ENCODE measurements around the gene CD99L2.

Gene CD99L2

DNA sequence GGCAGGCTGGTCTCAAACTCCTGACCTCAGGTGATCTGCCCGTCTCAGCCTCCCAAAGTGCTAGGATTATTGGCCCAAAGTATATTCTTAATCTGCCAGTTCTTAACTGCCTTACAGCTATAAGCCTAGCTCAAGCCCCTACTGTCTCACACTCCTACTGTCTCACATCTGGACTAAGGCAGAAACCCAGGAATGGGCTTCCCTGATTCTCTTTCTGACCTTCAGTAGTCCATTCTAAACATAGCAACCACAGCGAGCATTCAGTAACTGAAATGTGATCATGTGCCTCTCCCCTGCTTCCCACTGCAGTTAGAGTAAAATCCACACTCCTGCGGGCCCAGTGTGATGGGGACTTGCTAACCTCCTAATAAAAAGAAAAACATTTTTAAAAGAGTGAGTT lies 146.3 kb downstream of the CD99L2 start:
- H2BK5ac ChIP-seq (ENCODE audit: low read length) = no peak overlapping the region
- H2BK15ac ChIP-seq (replicated peaks; ENCODE audit: low read depth) = no peak overlapping the region
- no peaks in the 10 kb centered on the region for H3K4me1 ChIP-seq (ENCODE audit: control insufficient read depth, low read depth, low read length)
- H3K27me3 ChIP-seq (ENCODE audit: insufficient read depth, low read length, poor library complexity) = no peaks in the 10 kb centered on the region
- no peak overlapping the region for H3K23ac ChIP-seq (ENCODE audit: low read length)
- H4K5ac ChIP-seq (ENCODE audit: low read length) = no peak overlapping the region
- no peak overlapping the region for H3K4ac ChIP-seq (ENCODE audit: low read depth, low read length)
- H3K18ac ChIP-seq (ENCODE audit: low read length) = no peak overlapping the region
- no peaks in the 10 kb centered on the region for H3K79me1 ChIP-seq (ENCODE audit: low read length)
- no peaks in the 10 kb centered on the region for H3K79me2 ChIP-seq (ENCODE audit: control insufficient read depth, insufficient read depth, low read length)
- no peaks in the 10 kb centered on the region for H3K36me3 ChIP-seq (ENCODE audit: control insufficient read depth, insufficient read depth, low read length)
- no peak overlapping the region for H2BK120ac ChIP-seq (ENCODE audit: low read depth, low read length)
- no peak overlapping the region for H3K27ac ChIP-seq (ENCODE audit: low read depth, low read length)
- no peak overlapping the region for H2AK5ac ChIP-seq (ENCODE audit: low read length)
- H3K4me2 ChIP-seq (ENCODE audit: low read length) = no peak overlapping the region
- H3K4me3 ChIP-seq (ENCODE audit: low read length) = no peak overlapping the region
- WGBS (ENCODE audit: extremely low coverage, insufficient coverage, low lambda C conversion rate) = no CpG with 5 or more reads among the region's 3 CpGs
- no peak overlapping the region for H3K9ac ChIP-seq (ENCODE audit: low read length)
- no peak overlapping the region for H3K56ac ChIP-seq (ENCODE audit: low read length)
- no peak for DNase-seq
- H4K8ac ChIP-seq (ENCODE audit: low read depth, low read length) = no peak overlapping the region

DNA sequence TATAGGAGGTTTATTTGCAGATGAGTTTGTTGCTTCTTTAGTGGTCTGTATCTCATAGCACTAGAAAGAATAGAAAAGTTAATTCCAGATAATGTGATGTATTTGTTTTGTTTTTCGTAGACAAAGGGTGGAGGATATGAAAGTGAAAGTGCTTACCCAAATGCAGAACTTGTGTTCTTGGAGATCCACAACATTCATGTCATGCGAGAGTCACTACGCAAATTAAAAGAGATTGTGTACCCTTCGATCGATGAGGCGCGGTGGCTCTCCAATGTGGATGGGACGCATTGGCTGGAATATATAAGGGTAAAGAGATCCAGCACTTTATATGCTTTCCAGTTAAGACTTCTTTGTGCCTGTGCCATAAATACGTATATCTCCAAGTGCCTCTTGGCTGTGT lies 162.0 kb downstream of the CD99L2 start:
- H3K4ac ChIP-seq (ENCODE audit: low read depth, low read length) = no peak overlapping the region
- no peak overlapping the region for H4K5ac ChIP-seq (ENCODE audit: low read length)
- no peak overlapping the region for H3K23ac ChIP-seq (ENCODE audit: low read length)
- no peak overlapping the region for H2AK5ac ChIP-seq (ENCODE audit: low read length)
- WGBS (ENCODE audit: extremely low coverage, insufficient coverage, low lambda C conversion rate) = no CpG with 5 or more reads among the region's 9 CpGs
- H2BK15ac ChIP-seq (replicated peaks; ENCODE audit: low read depth) = no peak overlapping the region
- no peaks in the 10 kb centered on the region for H3K4me1 ChIP-seq (ENCODE audit: control insufficient read depth, low read depth, low read length)
- no peak for DNase-seq
- H3K4me2 ChIP-seq (ENCODE audit: low read length) = no peak overlapping the region
- no peak overlapping the region for H2BK5ac ChIP-seq (ENCODE audit: low read length)
- no peaks in the 10 kb centered on the region for H3K79me1 ChIP-seq (ENCODE audit: low read length)
- no peak overlapping the region for H4K8ac ChIP-seq (ENCODE audit: low read depth, low read length)
- H3K27me3 ChIP-seq (ENCODE audit: insufficient read depth, low read length, poor library complexity) = no peaks in the 10 kb centered on the region
- peaks cover 2% of the 10 kb centered on the region for H3K36me3 ChIP-seq (ENCODE audit: control insufficient read depth, insufficient read depth, low read length)
- no peak overlapping the region for H3K4me3 ChIP-seq (ENCODE audit: low read length)
- H3K56ac ChIP-seq (ENCODE audit: low read length) = no peak overlapping the region
- H3K18ac ChIP-seq (ENCODE audit: low read length) = no peak overlapping the region
- no peak overlapping the region for H2BK120ac ChIP-seq (ENCODE audit: low read depth, low read length)
- no peak overlapping the region for H3K9ac ChIP-seq (ENCODE audit: low read length)
- no peak overlapping the region for H3K27ac ChIP-seq (ENCODE audit: low read depth, low read length)
- H3K79me2 ChIP-seq (ENCODE audit: control insufficient read depth, insufficient read depth, low read length) = no peaks in the 10 kb centered on the region

- Histone ChIP-seq H3K4me2 (ENCODE audit: low read length) (no peak overlapping the region), H3K79me1 (ENCODE audit: low read length) (no peaks in the 10 kb centered on the region), H3K4me3 (ENCODE audit: low read length) (no peak overlapping the region), H3K4ac (ENCODE audit: low read depth, low read length) (no peak overlapping the region), H2AK5ac (ENCODE audit: low read length) (no peak overlapping the region), H2BK5ac (ENCODE audit: low read length) (no peak overlapping the region), H3K79me2 (ENCODE audit: control insufficient read depth, insufficient read depth, low read length) (no peaks in the 10 kb centered on the region), H3K36me3 (ENCODE audit: control insufficient read depth, insufficient read depth, low read length) (peaks cover 2% of the 10 kb centered on the region), H4K8ac (ENCODE audit: low read depth, low read length) (no peak overlapping the region), H3K27me3 (ENCODE audit: insufficient read depth, low read length, poor library complexity) (no peaks in the 10 kb centered on the region), H3K9ac (ENCODE audit: low read length) (no peak overlapping the region), H3K23ac (ENCODE audit: low read length) (no peak overlapping the region), H2BK120ac (ENCODE audit: low read depth, low read length) (no peak overlapping the region), H3K27ac (ENCODE audit: low read depth, low read length) (no peak overlapping the region), H3K4me1 (ENCODE audit: control insufficient read depth, low read depth, low read length) (no peaks in the 10 kb centered on the region), H3K56ac (ENCODE audit: low read length) (no peak overlapping the region), H2BK15ac (replicated peaks; ENCODE audit: low read depth) (no peak overlapping the region), H4K5ac (ENCODE audit: low read length) (no peak overlapping the region), H3K18ac (ENCODE audit: low read length) (no peak overlapping the region)
- no CpG with 5 or more reads among the region's 3 CpGs for WGBS (ENCODE audit: extremely low coverage, insufficient coverage, low lambda C conversion rate)
- DNase-seq = no peak
These were observed 166.7 kb downstream of the CD99L2 start for GRCh38 chrX:150731795-150732194.

- no CpG with 5 or more reads among the region's 6 CpGs for WGBS (ENCODE audit: extremely low coverage, insufficient coverage, low lambda C conversion rate)
- no peak overlapping the region for H3K56ac ChIP-seq (ENCODE audit: low read length)
- H3K23ac ChIP-seq (ENCODE audit: low read length) = no peak overlapping the region
- H3K79me2 ChIP-seq (ENCODE audit: control insufficient read depth, insufficient read depth, low read length) = no peaks in the 10 kb centered on the region
- H3K4me3 ChIP-seq (ENCODE audit: low read length) = no peak overlapping the region
- H3K36me3 ChIP-seq (ENCODE audit: control insufficient read depth, insufficient read depth, low read length) = peaks cover 2% of the 10 kb centered on the region
- peaks cover 2% of the 10 kb centered on the region for H3K4me1 ChIP-seq (ENCODE audit: control insufficient read depth, low read depth, low read length)
- no peak overlapping the region for H4K5ac ChIP-seq (ENCODE audit: low read length)
- no peak overlapping the region for H2BK120ac ChIP-seq (ENCODE audit: low read depth, low read length)
- H3K4me2 ChIP-seq (ENCODE audit: low read length) = no peak overlapping the region
- H3K18ac ChIP-seq (ENCODE audit: low read length) = no peak overlapping the region
- H2BK5ac ChIP-seq (ENCODE audit: low read length) = no peak overlapping the region
- no peak for DNase-seq
- no peak overlapping the region for H3K27ac ChIP-seq (ENCODE audit: low read depth, low read length)
- no peaks in the 10 kb centered on the region for H3K79me1 ChIP-seq (ENCODE audit: low read length)
- H2AK5ac ChIP-seq (ENCODE audit: low read length) = no peak overlapping the region
- H4K8ac ChIP-seq (ENCODE audit: low read depth, low read length) = no peak overlapping the region
- H3K4ac ChIP-seq (ENCODE audit: low read depth, low read length) = no peak overlapping the region
- no peaks in the 10 kb centered on the region for H3K27me3 ChIP-seq (ENCODE audit: insufficient read depth, low read length, poor library complexity)
- H2BK15ac ChIP-seq (replicated peaks; ENCODE audit: low read depth) = no peak overlapping the region
- no peak overlapping the region for H3K9ac ChIP-seq (ENCODE audit: low read length)
These were observed 167.7 kb downstream of the CD99L2 start for GRCh38 chrX:150730719-150731118.

GRCh38 chrX:150729956-150730355 lies 168.5 kb downstream of the CD99L2 start:
- Histone ChIP-seq H2BK120ac (ENCODE audit: low read depth, low read length) (no peak overlapping the region), H2BK15ac (replicated peaks; ENCODE audit: low read depth) (no peak overlapping the region), H2AK5ac (ENCODE audit: low read length) (no peak overlapping the region), H3K36me3 (ENCODE audit: control insufficient read depth, insufficient read depth, low read length) (peaks cover 2% of the 10 kb centered on the region), H4K5ac (ENCODE audit: low read length) (no peak overlapping the region), H3K18ac (ENCODE audit: low read length) (no peak overlapping the region), H3K27ac (ENCODE audit: low read depth, low read length) (no peak overlapping the region), H3K4me1 (ENCODE audit: control insufficient read depth, low read depth, low read length) (peaks cover 4% of the 10 kb centered on the region), H3K56ac (ENCODE audit: low read length) (no peak overlapping the region), H3K79me2 (ENCODE audit: control insufficient read depth, insufficient read depth, low read length) (no peaks in the 10 kb centered on the region), H3K4me2 (ENCODE audit: low read length) (no peak overlapping the region), H3K4ac (ENCODE audit: low read depth, low read length) (no peak overlapping the region), H3K27me3 (ENCODE audit: insufficient read depth, low read length, poor library complexity) (no peaks in the 10 kb centered on the region), H2BK5ac (ENCODE audit: low read length) (no peak overlapping the region), H3K23ac (ENCODE audit: low read length) (no peak overlapping the region), H3K9ac (ENCODE audit: low read length) (no peak overlapping the region), H3K4me3 (ENCODE audit: low read length) (no peak overlapping the region), H3K79me1 (ENCODE audit: low read length) (no peaks in the 10 kb centered on the region), H4K8ac (ENCODE audit: low read depth, low read length) (no peak overlapping the region)
- WGBS (ENCODE audit: extremely low coverage, insufficient coverage, low lambda C conversion rate) = no CpG with 5 or more reads among the region's 5 CpGs
- no peak for DNase-seq

- Histone ChIP-seq H3K23ac (ENCODE audit: low read length) (no peak overlapping the region), H2AK5ac (ENCODE audit: low read length) (no peak overlapping the region), H3K79me2 (ENCODE audit: control insufficient read depth, insufficient read depth, low read length) (no peaks in the 10 kb centered on the region), H2BK15ac (replicated peaks; ENCODE audit: low read depth) (no peak overlapping the region), H2BK5ac (ENCODE audit: low read length) (no peak overlapping the region), H3K27me3 (ENCODE audit: insufficient read depth, low read length, poor library complexity) (no peaks in the 10 kb centered on the region), H4K8ac (ENCODE audit: low read depth, low read length) (no peak overlapping the region), H3K4me2 (ENCODE audit: low read length) (no peak overlapping the region), H3K79me1 (ENCODE audit: low read length) (no peaks in the 10 kb centered on the region), H4K5ac (ENCODE audit: low read length) (no peak overlapping the region), H3K9ac (ENCODE audit: low read length) (no peak overlapping the region), H3K27ac (ENCODE audit: low read depth, low read length) (no peak overlapping the region), H3K56ac (ENCODE audit: low read length) (no peak overlapping the region), H3K36me3 (ENCODE audit: control insufficient read depth, insufficient read depth, low read length) (no peaks in the 10 kb centered on the region), H2BK120ac (ENCODE audit: low read depth, low read length) (no peak overlapping the region), H3K4me1 (ENCODE audit: control insufficient read depth, low read depth, low read length) (no peaks in the 10 kb centered on the region), H3K4ac (ENCODE audit: low read depth, low read length) (no peak overlapping the region), H3K18ac (ENCODE audit: low read length) (no peak overlapping the region), H3K4me3 (ENCODE audit: low read length) (no peak overlapping the region)
- WGBS (ENCODE audit: extremely low coverage, insufficient coverage, low lambda C conversion rate) = no CpG with 5 or more reads among the region's 4 CpGs
- DNase-seq = no peak
These were observed 178.8 kb downstream of the CD99L2 start for GRCh38 chrX:150719621-150720020.
